GM19397 (cell line): ENCODE measurements around the gene KRTAP4-5.
"Not testable (repeated sequence)": the region's sequence is repeated elsewhere in the genome, so short reads cannot be mapped to it uniquely, and the experiment has no call there.

ENCODE experiments used
- ATAC-seq: cut with Tn5 transposase; IDR thresholded peaks from one replicate; pipeline ENCODE4 v1.9.1; 2021; ENCODE audit warnings: mild to moderate bottlenecking, moderate library complexity; ENCODE audit not compliant: unreplicated experiment

KRTAP4-5 gene

GRCh38 chr17:41149652-41149985, at the start of gene KRTAP4-5:
Gene KRTAP4-5 (minus strand): TSS chr17:41149825. CDS start chr17:41149767, 58 bp downstream.
- no peak for ATAC-seq

- no peak for ATAC-seq
Observed at GRCh38 chr17:41196068-41196467, 46.4 kb upstream of the KRTAP4-5 start.

- no peak for ATAC-seq
Observed at GRCh38 chr17:41190328-41190727, 40.7 kb upstream of the KRTAP4-5 start.

- not testable (repeated sequence) for ATAC-seq
Observed at GRCh38 chr17:41189837-41190318, 40.3 kb upstream of the KRTAP4-5 start, which contains the start of gene KRTAP9-1. Gene KRTAP9-1 (plus strand): TSS chr17:41189887. CDS start chr17:41189887, 0 bp downstream.

GRCh38 chr17:41186872-41187271, 37.2 kb upstream of the KRTAP4-5 start:
- no peak for ATAC-seq

GRCh38 chr17:41185001-41185400, 35.4 kb upstream of the KRTAP4-5 start:
- no peak for ATAC-seq

GRCh38 chr17:41184480-41184961, 34.9 kb upstream of the KRTAP4-5 start, which contains the start of gene KRTAP4-1:
Gene KRTAP4-1 (minus strand): TSS chr17:41184911. CDS start chr17:41184854, 57 bp downstream.
- ATAC-seq, result no peak

- no peak for ATAC-seq
Observed at GRCh38 chr17:41178843-41179616, 29.4 kb upstream of the KRTAP4-5 start.

- ATAC-seq, result no peak
Observed at GRCh38 chr17:41178341-41178740, 28.7 kb upstream of the KRTAP4-5 start.

GRCh38 chr17:41177727-41178271, 28.2 kb upstream of the KRTAP4-5 start, which contains the start of gene KRTAP4-2:
Gene KRTAP4-2 (minus strand): TSS chr17:41178221. CDS start chr17:41178164, 57 bp downstream.
- ATAC-seq, result no peak

- ATAC-seq, result no peak
Observed at GRCh38 chr17:41176744-41177387, 27.2 kb upstream of the KRTAP4-5 start.

GRCh38 chr17:41171886-41172285, 22.3 kb upstream of the KRTAP4-5 start:
- no peak for ATAC-seq

- ATAC-seq, result no peak
Observed at GRCh38 chr17:41168121-41168520, 18.5 kb upstream of the KRTAP4-5 start, which contains the start of gene KRTAP4-3. Gene KRTAP4-3 (minus strand): TSS chr17:41168221. CDS start chr17:41168172, 49 bp downstream.

- ATAC-seq, result no peak
Observed at GRCh38 chr17:41167561-41167960, 17.9 kb upstream of the KRTAP4-5 start.

GRCh38 chr17:41163828-41164227, 14.2 kb upstream of the KRTAP4-5 start:
- no peak for ATAC-seq

GRCh38 chr17:41160648-41161047, 11.0 kb upstream of the KRTAP4-5 start, which contains the start of gene KRTAP4-4:
Gene KRTAP4-4 (minus strand): TSS chr17:41160748. CDS start chr17:41160691, 57 bp downstream.
- no peak for ATAC-seq

GRCh38 chr17:41160190-41160589, 10.6 kb upstream of the KRTAP4-5 start:
- not testable (repeated sequence) for ATAC-seq

- no peak for ATAC-seq
Observed at GRCh38 chr17:41153856-41154255, 4.2 kb upstream of the KRTAP4-5 start.

GRCh38 chr17:41151525-41151924, 1.9 kb upstream of the KRTAP4-5 start:
- ATAC-seq, result no peak

- no peak for ATAC-seq
Observed at GRCh38 chr17:41150026-41150425, 401 bp upstream of the KRTAP4-5 start.

- not testable (repeated sequence) for ATAC-seq
Observed at GRCh38 chr17:41148971-41149651, 514 bp downstream of the KRTAP4-5 start.
